CD4-positive, alpha-beta T cell treated with Interleukin-10 for 1 hour (primary cell): ENCODE measurements around the gene LPAR1.
"Not testable (repeated sequence)": the region's sequence is repeated elsewhere in the genome, so short reads cannot be mapped to it uniquely, and the experiment has no call there.

ENCODE experiments used
- DNase-seq: peaks from one replicate; pipeline ENCODE4 v3.0.0-alpha.2; 2020

LPAR1 gene

GRCh38 chr9:111038331-111039230 lies at the start of gene LPAR1:
TSS of gene LPAR1 (minus strand) at chr9:111038470. CDS start at chr9:110972117, 66,353 bp downstream.
- no peak for DNase-seq

GRCh38 chr9:111078391-111079038 lies 40.2 kb upstream of the LPAR1 start:
- no peak for DNase-seq

DNA sequence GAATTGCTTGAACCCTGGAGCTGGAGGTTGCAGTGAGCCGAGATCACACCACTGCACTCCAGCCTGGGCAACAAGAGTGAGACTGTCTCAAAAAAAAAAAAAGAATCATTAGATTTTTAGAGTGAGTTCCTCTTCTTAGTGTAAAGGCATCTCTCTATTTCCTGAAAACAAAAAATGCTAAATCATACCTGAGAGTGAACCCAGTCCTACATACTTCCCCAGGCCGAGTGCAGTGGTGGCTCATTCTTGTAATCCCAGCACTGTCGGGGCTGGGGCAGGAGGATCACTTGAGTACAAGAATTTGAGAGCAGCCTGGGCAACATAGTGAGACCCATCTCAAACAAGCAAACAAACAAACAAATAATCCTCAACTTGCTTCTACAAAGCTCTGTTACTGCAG lies 38.2 kb upstream of the LPAR1 start:
- DNase-seq, result no peak

GRCh38 chr9:111076042-111076441 lies 37.8 kb upstream of the LPAR1 start:
- no peak for DNase-seq

GRCh38 chr9:111074395-111074794 lies 36.1 kb upstream of the LPAR1 start:
- DNase-seq, result no peak

DNA sequence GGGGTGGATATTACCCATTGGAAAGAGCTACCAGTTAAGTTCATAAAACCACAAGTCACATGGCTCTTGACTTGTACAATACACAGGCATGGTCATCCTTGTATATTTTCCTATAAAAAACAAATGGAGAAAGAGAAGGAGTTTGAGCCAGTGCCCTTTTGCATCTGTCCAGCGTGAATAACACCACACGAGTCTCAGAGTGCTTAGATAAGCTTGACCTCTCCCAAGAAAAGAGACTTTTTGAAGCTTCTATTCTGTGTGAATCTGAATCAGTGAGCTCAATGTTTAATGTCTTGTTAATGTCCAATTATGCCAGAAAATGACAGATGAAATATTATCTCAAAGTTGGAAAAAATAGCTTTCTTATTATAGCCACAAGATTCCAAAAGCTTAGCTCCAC lies 30.9 kb upstream of the LPAR1 start:
- no peak for DNase-seq

- no peak for DNase-seq
Observed at GRCh38 chr9:111068771-111069170, 30.5 kb upstream of the LPAR1 start.

- no peak for DNase-seq
Observed at GRCh38 chr9:111068383-111068730, 30.1 kb upstream of the LPAR1 start.

DNA sequence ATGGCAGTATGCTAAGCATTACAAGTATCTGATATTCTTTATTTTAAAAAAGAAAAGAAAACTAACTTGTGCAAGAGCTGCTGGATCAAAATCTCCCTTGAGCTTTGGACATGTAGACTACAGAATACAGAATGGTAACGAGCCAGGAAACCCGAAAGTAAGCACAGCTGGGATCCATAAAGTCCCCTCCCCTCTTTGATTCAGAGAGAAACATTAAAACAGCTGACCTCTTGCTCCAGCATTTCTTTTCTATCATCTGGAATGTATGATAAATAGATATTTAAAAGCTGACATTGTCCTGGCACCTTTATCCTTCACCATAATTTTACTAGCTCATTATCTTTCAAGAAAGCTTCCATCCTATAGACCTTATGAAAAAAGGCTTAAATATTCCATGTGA lies 28.2 kb upstream of the LPAR1 start:
- no peak for DNase-seq

DNA sequence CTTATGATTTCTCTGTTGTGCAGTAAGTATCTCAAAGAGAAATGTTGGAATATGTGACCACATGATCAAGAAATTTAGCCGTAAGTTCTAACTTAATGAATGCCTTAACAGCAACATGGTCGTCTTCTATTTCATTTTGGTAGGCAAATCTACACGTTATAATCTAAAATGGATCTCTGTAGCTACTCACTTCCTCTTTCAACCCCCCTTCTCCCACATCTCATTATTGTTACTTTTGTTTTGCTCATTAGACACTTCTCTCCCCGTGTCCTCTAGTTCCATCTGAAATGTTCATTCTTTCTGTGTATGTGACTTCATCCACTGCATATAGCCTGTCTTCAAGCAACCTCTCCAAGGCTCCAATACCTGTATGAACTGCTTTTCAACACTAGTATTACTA lies 27.1 kb upstream of the LPAR1 start:
- no peak for DNase-seq

DNA sequence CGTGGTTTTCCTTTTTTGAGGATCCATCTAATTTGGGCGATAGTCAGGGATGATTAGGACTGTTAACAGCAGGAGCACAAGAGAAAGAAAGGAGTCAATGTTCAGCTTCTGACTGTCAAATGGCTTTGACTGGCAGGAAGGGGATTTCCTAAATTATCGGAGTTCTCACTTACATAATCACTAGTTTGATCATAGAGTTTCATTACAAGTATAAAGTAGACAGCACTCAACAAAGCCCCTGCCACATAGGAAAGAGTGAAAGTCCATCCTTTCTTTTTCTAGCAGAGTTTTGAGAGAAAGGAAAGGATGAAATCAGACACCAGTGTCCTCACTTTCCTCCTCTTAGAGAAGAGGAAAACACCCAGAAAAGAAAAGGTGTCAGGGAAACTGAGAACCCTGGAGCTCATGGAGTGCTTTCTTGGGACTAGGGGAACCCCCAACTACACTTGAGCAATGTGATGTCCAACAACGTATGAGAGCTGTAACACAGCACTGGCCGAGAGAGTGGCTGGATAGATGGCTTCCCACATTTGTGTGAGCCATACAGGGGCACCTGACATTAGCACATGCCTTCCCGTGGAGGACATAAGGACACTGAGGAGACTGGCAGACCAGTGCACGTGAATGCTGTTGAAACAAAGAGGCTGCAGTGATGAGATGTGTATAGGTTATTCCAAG lies 26.0 kb upstream of the LPAR1 start:
- DNase-seq, result no peak

DNA sequence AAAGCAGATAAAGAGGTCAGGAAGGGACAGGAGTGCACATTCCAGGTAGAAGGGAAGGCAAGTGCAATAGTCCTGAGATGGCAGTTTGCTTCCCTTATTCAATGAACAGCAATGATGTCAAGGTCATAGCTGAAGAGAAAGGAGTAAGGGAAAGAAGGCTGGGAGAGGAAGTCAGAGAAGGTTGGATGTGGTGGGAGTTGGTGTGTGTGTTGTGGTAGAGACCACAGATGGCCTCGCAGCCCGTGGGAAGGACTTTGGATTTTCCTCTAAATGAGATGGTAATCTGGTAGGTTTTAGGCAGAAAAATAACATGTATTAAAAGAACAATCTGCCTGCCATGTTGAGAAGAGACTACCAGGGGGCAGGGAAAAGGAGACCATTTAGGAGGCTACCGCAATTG lies 25.1 kb upstream of the LPAR1 start:
- no peak for DNase-seq

GRCh38 chr9:111058166-111058565 lies 19.9 kb upstream of the LPAR1 start:
- no peak for DNase-seq

GRCh38 chr9:111056538-111056937 lies 18.3 kb upstream of the LPAR1 start:
- DNase-seq, result no peak

- no peak for DNase-seq
Observed at GRCh38 chr9:111052791-111053190, 14.5 kb upstream of the LPAR1 start.

GRCh38 chr9:111051400-111051799 lies 13.1 kb upstream of the LPAR1 start:
- no peak for DNase-seq

DNA sequence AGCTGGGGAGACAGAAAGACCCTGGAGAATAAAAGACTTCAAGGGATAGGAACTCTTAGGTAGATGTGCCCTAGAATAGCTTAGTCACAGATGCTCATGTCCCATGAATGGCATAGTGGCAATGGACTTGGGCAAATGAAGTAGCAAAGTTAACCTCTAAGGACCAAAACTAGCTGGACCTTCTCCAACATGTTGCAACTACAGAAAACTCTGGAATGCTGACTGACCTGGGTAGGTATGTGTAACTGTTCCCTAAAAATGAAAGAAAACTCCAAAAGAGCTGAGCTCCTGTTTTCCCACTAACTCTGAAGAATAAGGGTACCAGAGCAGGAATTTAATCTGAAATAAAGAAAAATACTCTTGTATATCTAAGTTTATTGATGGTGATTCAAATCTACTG lies 12.5 kb upstream of the LPAR1 start:
- no peak for DNase-seq

GRCh38 chr9:111047287-111047686 lies 9.0 kb upstream of the LPAR1 start:
- not testable (repeated sequence) for DNase-seq

DNA sequence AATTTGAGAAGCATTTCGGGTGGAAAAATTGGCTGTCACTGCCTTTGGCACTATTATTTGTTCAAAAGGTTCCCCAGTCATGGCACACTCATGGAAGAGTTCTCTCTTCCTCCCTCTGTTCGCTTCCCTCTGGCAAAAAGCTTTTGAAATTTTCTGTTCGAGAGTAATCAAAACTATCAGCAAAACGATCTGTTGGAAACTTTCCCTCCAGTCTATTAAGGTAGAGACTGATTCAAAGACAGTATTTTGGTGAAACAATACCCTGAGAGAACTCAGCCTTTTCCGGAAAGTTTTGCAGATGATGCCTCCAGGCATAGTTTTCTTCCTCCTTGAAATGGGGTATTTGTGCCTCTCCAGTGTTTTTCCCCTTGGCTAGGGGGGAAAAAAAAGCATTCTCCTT lies 3.6 kb upstream of the LPAR1 start:
- DNase-seq, result no peak

GRCh38 chr9:111040494-111040893 lies 2.2 kb upstream of the LPAR1 start:
- DNase-seq, result no peak

DNA sequence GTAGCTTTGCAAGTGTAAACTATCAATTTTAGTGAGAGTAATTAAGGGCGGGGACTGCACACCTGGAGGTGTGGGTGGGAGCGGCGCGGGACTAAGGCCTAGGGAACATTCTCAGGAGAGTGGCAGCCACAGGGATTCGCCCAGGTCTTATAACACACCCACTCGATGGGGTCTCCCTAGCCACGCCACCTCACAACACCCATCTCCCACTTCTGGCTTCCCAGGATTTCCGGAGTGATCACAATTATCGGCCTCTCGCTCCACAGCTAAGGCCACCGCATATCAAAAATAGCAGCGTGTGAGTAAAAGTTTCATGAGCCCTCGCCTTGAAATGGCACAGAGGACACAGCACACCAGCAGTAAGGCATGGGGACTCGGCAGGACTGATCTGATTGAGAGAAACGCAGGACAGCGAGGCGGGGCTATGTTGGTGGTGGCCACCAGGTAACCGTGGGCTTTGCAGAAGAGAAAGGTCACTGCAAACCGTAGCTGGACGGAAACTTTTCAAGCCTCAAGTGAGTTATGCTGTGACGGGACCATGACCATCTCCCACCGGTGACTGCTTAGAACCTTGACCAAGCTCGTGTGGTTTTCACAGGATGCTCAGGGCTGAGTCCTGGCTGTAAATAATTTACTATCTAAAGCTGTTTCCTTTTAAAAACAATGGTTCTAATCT lies 1.1 kb upstream of the LPAR1 start:
- no peak for DNase-seq

DNA sequence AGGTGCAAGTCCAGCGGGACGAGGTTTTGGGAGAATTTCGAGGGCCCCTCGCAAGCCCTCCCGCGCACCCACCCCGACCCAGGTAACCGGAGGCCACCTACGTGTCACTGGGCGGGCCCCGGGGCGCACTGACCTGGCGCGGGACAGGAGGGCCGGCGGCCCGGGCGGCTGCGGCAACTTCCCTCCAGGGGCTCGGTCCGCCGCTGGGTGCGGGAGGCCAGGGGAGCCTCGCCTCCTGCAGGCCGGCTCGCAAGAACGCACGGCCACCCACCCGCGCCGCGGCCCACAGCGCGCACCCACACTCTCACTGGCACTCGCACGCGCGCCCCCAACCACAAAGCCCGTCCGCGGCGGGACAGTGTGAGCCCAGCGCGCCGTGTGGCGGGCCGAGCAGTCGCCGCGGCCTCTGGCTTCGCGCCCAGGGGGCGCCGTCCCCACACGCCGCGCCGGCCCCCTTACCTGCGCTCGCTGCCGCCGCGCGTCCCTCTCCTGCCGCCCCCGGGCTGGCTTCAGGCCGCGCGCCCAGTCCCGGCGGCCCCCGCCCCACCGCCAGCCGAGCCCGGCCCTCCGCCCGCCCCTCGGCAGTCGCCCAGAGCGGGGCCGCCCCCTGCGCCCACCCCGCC lies 451 bp downstream of the LPAR1 start:
- no peak for DNase-seq

DNA sequence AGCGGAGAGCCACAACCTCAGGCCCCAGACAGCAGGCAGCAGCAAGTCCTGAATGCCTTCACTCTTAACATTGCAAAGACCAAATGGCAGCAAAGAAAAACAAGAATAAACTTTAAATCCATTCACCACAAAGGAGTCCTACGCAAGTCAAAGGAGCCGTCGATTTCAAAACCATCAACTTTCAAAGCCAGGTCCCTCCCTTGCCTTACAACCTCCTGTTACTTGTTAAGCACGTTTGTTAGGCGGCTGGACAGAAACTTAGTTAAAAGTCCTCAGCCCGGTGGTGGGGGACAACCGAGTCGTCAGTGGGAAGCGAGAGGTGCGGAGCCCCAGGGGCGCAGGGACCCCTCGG lies 938 bp downstream of the LPAR1 start:
- no peak for DNase-seq
